ENCODE measurements around the gene COQ2. TPM values are rescaled to one million over a fixed set of nuclear protein-coding genes. Genes with fewer than 3 reads are reported as not detected.

COQ2 gene
- total RNA-seq, 1 experiment from 2014 or later: 19.8 TPM

DNA sequence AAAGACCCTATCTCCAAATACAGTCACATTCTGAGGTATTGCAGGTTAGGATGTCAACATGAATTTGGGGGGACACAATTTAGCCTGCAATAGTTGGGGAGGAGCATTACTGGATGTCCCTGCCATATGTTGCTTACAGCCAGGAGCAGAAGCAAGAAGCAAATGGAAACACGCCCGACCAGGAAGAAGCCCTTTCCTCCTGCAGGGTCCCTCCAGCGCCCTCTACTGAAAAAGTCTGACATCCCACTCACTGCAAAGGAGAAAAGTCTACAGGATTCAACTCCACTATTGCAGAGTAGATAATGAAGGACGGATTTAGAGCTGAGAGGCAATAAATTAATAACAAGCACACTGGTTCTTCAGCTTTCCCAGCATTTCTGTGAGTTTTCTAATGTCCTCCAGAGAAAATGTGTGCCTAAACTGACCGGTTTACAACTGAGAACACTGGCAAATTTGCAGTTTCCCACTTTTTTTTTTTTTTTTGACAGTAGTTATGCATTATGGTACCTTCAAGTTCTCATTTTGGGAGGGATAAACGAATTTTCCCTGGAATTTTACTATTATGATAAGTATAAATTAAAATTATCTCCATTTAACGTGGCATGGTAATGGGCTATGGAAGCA is 31.7 kb downstream of the COQ2 start:
- Histone ChIP-seq H4K20me1 (ENCODE audit: control insufficient read depth, insufficient read depth, insufficient read length) (no peaks in the 10 kb centered on the region), H4K5ac (ENCODE audit: insufficient read length, low read depth, low read length) (no peak overlapping the region), H4K91ac (ENCODE audit: insufficient read length, low read depth, low read length) (no peak overlapping the region), H3K9me3 (ENCODE audit: control insufficient read depth, low read depth, low read length) (no peaks in the 10 kb centered on the region), H3K27ac (ENCODE audit: insufficient read length, low read depth, low read length) (no peak overlapping the region), H3K79me1 (ENCODE audit: insufficient read depth, low read depth, low read length, poor library complexity, severe bottlenecking) (no peaks in the 10 kb centered on the region), H3K56ac (ENCODE audit: insufficient read length, low read depth, low read length) (no peak overlapping the region), H3T11ph (ENCODE audit: low read length) (no peak overlapping the region), H3K79me2 (ENCODE audit: insufficient read depth, low read length) (no peaks in the 10 kb centered on the region), H3K23ac (ENCODE audit: insufficient read length, low read depth, low read length) (no peak overlapping the region), H3K18ac (ENCODE audit: insufficient read length, low read depth, low read length) (no peak overlapping the region), H4K8ac (replicated peaks; ENCODE audit: insufficient read length, low read depth, low read length) (no peak overlapping the region), H3K27me3 (ENCODE audit: insufficient read depth, low read length) (no peaks in the 10 kb centered on the region), H3K23me2 (ENCODE audit: insufficient read length, low read depth, low read length, poor library complexity, severe bottlenecking) (no peaks in the 10 kb centered on the region), H3K4me2 (ENCODE audit: insufficient read depth, insufficient read length, low read length) (no peak overlapping the region), H2BK120ac (ENCODE audit: low read depth, low read length, poor library complexity, severe bottlenecking) (no peak overlapping the region), H2BK12ac (ENCODE audit: insufficient read length, low read depth, low read length) (no peak overlapping the region), H2BK5ac (ENCODE audit: insufficient read length, low read length) (no peak overlapping the region), H2AK5ac (ENCODE audit: insufficient read length, low read length) (no peak overlapping the region), H3K14ac (ENCODE audit: insufficient read depth, low read length) (no peak overlapping the region), H2BK20ac (ENCODE audit: low read depth, low read length, poor library complexity, severe bottlenecking) (no peak overlapping the region), H3K4ac (ENCODE audit: low read depth, low read length) (no peak overlapping the region), H2BK15ac (ENCODE audit: low read depth, low read length) (no peak overlapping the region), H2AFZ (ENCODE audit: low read length) (no peak overlapping the region), H3K9ac (ENCODE audit: extremely low read depth, insufficient read length, low read length) (no peak overlapping the region), H3K4me1 (ENCODE audit: insufficient read depth, low read length) (no peaks in the 10 kb centered on the region; the same call in 1 of the 2 replicates)
- Mint-ChIP-seq H3K27ac (no peak overlapping the region), H3K4me1 (peaks cover 9 to 10% of the 10 kb centered on the region in 2 experiments), H3K27me3 (ENCODE audit: low read depth) (no peaks in the 10 kb centered on the region), H3K36me3 (ENCODE audit: insufficient read depth in 1 of 3, low read depth in 3 of 3) (peaks cover 0 to 3% (median 0%) of the 10 kb centered on the region in 3 experiments; a peak in 1 of 7 replicates), H3K4me3 (no peak overlapping the region), H3K9me3 (no peaks in the 10 kb centered on the region)
- no CpG with 5 or more reads among the region's 7 CpGs for WGBS (ENCODE audit: extremely low coverage, insufficient read length, low lambda C conversion rate)
- peak; percentile 78 for DNase-seq
- TF ChIP-seq, protein P1, sequence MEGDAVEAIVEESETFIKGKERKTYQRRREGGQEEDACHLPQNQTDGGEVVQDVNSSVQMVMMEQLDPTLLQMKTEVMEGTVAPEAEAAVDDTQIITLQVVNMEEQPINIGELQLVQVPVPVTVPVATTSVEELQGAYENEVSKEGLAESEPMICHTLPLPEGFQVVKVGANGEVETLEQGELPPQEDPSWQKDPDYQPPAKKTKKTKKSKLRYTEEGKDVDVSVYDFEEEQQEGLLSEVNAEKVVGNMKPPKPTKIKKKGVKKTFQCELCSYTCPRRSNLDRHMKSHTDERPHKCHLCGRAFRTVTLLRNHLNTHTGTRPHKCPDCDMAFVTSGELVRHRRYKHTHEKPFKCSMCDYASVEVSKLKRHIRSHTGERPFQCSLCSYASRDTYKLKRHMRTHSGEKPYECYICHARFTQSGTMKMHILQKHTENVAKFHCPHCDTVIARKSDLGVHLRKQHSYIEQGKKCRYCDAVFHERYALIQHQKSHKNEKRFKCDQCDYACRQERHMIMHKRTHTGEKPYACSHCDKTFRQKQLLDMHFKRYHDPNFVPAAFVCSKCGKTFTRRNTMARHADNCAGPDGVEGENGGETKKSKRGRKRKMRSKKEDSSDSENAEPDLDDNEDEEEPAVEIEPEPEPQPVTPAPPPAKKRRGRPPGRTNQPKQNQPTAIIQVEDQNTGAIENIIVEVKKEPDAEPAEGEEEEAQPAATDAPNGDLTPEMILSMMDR (conservative IDR thresholded peaks at IDR 0.05): peak; percentile 85

Measured in H9 (cell line).